HEK293 (cell line): ENCODE data around the gene DYNC1I1.

Experiments used
- YY1 ChIP-seq: fragments of 450-650 bp; formaldehyde crosslinking; IDR thresholded peaks from 2 replicates; pipeline ENCODE4 v1.5.1; 2018; ENCODE audit warnings: missing biosample characterization, missing genetic modification characterization
- ZBTB20 ChIP-seq: fragments of 450-650 bp; formaldehyde crosslinking; IDR thresholded peaks from 2 replicates; pipeline ENCODE4 v1.5.1; 2016; ENCODE audit warnings: missing biosample characterization, missing genetic modification characterization
- ZNF48 ChIP-seq: fragments of 450-650 bp; formaldehyde crosslinking; IDR thresholded peaks from 2 replicates; pipeline ENCODE4 v1.5.1; 2016; ENCODE audit warnings: missing biosample characterization, missing genetic modification characterization
- ZNF510 ChIP-seq: fragments of 450-650 bp; formaldehyde crosslinking; IDR thresholded peaks from 2 replicates; pipeline ENCODE4 v1.5.1; 2018; ENCODE audit warnings: mild to moderate bottlenecking, missing genetic modification characterization, missing biosample characterization; ENCODE audit not compliant: insufficient replicate concordance
- TF ChIP-seq, protein P1 (sequence below): fragments of 450-650 bp; formaldehyde crosslinking; IDR thresholded peaks from 2 replicates; pipeline ENCODE4 v1.5.1; 2016; ENCODE audit warnings: missing biosample characterization, missing genetic modification characterization, low read depth
- TF ChIP-seq, protein P2 (sequence below): fragments of 450-650 bp; formaldehyde crosslinking; IDR thresholded peaks from 2 replicates; pipeline ENCODE4 v1.5.1; 2016; ENCODE audit warnings: missing biosample characterization, missing genetic modification characterization
- TF ChIP-seq, protein P3 (sequence below): fragments of 450-650 bp; formaldehyde crosslinking; IDR thresholded peaks from 2 replicates; pipeline ENCODE4 v1.5.1; 2016; ENCODE audit warnings: missing biosample characterization, missing genetic modification characterization

DNA sequence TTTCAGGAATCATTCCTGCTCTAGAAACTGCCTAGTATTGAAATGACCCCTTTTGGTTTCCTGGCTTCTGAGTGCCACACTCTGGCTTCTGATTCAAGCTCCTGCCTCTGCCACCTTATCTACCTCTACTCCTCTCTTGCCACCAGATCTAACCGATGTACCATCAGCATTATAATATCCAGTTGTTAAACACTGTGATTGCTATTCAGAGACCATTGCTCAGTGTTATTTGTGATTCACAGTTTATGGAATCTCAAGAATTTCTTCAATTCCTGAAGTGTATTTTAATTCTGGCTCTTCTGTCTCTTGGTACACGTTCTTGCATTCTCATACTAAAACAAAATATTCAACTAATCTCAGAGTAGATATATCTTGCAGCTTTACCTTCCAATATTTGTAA, 88.7 kb downstream of the DYNC1I1 start:
- TF ChIP-seq YY1 (tag by site-specific recombination) (no peak), ZBTB20 (tag by site-specific recombination) (no peak), ZNF48 (tag by site-specific recombination) (no peak), ZNF510 (no peak)
- TF ChIP-seq, protein P1, sequence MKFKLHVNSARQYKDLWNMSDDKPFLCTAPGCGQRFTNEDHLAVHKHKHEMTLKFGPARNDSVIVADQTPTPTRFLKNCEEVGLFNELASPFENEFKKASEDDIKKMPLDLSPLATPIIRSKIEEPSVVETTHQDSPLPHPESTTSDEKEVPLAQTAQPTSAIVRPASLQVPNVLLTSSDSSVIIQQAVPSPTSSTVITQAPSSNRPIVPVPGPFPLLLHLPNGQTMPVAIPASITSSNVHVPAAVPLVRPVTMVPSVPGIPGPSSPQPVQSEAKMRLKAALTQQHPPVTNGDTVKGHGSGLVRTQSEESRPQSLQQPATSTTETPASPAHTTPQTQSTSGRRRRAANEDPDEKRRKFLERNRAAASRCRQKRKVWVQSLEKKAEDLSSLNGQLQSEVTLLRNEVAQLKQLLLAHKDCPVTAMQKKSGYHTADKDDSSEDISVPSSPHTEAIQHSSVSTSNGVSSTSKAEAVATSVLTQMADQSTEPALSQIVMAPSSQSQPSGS (tag by site-specific recombination) = no peak
- TF ChIP-seq, protein P2, sequence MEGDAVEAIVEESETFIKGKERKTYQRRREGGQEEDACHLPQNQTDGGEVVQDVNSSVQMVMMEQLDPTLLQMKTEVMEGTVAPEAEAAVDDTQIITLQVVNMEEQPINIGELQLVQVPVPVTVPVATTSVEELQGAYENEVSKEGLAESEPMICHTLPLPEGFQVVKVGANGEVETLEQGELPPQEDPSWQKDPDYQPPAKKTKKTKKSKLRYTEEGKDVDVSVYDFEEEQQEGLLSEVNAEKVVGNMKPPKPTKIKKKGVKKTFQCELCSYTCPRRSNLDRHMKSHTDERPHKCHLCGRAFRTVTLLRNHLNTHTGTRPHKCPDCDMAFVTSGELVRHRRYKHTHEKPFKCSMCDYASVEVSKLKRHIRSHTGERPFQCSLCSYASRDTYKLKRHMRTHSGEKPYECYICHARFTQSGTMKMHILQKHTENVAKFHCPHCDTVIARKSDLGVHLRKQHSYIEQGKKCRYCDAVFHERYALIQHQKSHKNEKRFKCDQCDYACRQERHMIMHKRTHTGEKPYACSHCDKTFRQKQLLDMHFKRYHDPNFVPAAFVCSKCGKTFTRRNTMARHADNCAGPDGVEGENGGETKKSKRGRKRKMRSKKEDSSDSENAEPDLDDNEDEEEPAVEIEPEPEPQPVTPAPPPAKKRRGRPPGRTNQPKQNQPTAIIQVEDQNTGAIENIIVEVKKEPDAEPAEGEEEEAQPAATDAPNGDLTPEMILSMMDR (tag by site-specific recombination) = no peak
- TF ChIP-seq, protein P3, sequence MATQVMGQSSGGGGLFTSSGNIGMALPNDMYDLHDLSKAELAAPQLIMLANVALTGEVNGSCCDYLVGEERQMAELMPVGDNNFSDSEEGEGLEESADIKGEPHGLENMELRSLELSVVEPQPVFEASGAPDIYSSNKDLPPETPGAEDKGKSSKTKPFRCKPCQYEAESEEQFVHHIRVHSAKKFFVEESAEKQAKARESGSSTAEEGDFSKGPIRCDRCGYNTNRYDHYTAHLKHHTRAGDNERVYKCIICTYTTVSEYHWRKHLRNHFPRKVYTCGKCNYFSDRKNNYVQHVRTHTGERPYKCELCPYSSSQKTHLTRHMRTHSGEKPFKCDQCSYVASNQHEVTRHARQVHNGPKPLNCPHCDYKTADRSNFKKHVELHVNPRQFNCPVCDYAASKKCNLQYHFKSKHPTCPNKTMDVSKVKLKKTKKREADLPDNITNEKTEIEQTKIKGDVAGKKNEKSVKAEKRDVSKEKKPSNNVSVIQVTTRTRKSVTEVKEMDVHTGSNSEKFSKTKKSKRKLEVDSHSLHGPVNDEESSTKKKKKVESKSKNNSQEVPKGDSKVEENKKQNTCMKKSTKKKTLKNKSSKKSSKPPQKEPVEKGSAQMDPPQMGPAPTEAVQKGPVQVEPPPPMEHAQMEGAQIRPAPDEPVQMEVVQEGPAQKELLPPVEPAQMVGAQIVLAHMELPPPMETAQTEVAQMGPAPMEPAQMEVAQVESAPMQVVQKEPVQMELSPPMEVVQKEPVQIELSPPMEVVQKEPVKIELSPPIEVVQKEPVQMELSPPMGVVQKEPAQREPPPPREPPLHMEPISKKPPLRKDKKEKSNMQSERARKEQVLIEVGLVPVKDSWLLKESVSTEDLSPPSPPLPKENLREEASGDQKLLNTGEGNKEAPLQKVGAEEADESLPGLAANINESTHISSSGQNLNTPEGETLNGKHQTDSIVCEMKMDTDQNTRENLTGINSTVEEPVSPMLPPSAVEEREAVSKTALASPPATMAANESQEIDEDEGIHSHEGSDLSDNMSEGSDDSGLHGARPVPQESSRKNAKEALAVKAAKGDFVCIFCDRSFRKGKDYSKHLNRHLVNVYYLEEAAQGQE (tag by site-specific recombination) = no peak
